ENCODE data around the gene EPAS1.

The EPAS1 gene

DNA sequence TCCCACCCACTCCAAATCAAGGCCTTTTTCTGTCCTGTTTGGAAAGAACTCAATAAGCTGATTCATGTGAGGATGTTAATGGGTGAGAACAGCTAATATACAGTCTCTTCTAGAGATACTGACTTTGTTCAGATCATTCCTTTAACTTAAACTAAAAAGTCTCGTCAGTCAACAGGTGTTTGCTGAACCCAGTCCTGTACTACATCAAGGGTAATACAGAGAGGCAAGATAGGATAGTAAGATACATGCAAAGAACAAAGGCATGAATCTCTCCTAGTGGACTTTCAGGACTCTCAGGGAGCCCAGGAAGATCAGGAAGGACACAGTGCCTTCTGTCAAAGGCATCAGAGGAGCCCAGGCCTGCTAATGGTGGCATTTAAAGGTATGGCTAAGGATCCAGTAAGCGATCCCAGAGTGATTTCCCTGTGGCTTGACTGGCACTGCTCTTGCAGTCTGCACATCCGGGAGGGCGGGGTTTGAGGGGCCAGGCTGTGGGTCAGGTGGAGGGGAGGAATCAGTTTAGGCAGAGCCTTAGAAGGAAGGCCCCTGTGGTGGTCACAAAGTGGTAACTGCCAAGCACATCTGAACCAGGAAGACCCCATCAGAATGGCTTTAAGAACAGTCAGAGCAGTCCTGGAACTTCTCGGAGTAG lies 54.0 kb downstream of the EPAS1 start:
- no peak for DNase-seq (ENCODE audit: low read depth)
- TF ChIP-seq, protein P1, sequence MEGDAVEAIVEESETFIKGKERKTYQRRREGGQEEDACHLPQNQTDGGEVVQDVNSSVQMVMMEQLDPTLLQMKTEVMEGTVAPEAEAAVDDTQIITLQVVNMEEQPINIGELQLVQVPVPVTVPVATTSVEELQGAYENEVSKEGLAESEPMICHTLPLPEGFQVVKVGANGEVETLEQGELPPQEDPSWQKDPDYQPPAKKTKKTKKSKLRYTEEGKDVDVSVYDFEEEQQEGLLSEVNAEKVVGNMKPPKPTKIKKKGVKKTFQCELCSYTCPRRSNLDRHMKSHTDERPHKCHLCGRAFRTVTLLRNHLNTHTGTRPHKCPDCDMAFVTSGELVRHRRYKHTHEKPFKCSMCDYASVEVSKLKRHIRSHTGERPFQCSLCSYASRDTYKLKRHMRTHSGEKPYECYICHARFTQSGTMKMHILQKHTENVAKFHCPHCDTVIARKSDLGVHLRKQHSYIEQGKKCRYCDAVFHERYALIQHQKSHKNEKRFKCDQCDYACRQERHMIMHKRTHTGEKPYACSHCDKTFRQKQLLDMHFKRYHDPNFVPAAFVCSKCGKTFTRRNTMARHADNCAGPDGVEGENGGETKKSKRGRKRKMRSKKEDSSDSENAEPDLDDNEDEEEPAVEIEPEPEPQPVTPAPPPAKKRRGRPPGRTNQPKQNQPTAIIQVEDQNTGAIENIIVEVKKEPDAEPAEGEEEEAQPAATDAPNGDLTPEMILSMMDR (IDR thresholded peaks at IDR 0.05; ENCODE audit: insufficient read depth, low read depth, low read length, missing control alignments) = no peak
- H3K4me3 ChIP-seq (ENCODE audit: low read length) = no peak overlapping the region

DNA sequence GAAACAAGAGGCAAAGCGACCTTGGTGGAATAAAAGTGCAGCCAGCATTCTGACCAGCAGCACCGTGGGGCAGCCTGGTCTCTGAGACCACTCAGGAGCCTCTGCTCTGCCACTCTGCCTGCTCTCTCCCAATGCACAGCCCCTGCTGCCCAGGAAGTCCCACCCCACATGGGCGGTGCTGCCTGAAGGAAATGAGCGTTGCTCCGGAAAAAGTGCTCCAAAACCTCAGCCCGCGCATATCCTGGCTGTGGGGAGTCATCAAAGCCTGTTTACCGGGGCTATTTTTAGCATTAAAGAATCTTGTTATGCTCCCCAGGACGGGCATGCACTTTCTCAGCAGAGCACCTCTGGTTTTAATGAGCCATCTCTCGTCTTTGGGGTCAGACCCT lies 54.5 kb downstream of the EPAS1 start:
- TF ChIP-seq, protein P1 (IDR thresholded peaks at IDR 0.05; ENCODE audit: insufficient read depth, low read depth, low read length, missing control alignments) = no peak
- H3K4me3 ChIP-seq (ENCODE audit: low read length) = no peak overlapping the region
- no peak for DNase-seq (ENCODE audit: low read depth)

DNA sequence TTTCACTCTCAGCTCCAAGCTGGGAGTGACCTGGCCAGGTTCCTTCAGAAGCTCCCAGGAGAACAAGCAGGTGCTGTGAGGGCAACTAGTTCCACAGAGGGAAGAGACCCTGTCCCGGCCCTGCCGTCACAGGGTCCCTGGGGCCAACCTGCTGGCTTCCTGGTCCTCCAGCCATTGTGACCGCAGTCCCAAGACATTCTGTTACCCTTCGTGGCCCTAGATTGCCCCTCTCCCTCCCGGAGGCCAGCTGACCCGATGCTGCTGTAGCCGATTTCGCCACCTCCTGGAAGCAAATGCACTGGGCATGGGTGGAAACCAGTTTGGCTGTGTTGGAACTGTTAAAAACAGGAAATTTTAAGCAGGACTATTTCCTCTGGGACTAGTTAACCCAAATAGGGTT lies 55.4 kb downstream of the EPAS1 start:
- TF ChIP-seq, protein P1 (IDR thresholded peaks at IDR 0.05; ENCODE audit: insufficient read depth, low read depth, low read length, missing control alignments) = no peak
- DNase-seq (ENCODE audit: low read depth) = no peak
- no peak overlapping the region for H3K4me3 ChIP-seq (ENCODE audit: low read length)

DNA sequence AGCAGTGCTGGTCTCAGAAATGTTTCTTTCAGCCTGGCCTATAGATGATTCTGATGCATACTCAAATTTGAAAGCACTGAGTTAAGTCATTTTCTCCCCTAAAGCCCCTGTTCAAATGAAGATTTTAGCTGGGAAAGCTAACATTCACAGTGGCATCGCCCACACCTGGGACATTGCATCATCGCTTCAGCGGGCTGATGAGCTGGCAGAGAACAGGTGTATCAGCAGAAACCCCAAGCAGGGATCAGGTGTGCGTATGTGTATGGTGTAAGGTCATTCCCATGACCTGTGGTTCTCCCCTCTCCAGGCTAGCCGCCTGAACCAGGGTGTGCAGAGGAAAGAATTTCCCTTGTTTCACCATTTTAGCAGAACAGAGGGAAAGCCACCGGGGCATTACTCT lies 56.3 kb downstream of the EPAS1 start:
- DNase-seq (ENCODE audit: low read depth) = peak; percentile 46
- TF ChIP-seq, protein P1 (IDR thresholded peaks at IDR 0.05; ENCODE audit: insufficient read depth, low read depth, low read length, missing control alignments) = no peak

DNA sequence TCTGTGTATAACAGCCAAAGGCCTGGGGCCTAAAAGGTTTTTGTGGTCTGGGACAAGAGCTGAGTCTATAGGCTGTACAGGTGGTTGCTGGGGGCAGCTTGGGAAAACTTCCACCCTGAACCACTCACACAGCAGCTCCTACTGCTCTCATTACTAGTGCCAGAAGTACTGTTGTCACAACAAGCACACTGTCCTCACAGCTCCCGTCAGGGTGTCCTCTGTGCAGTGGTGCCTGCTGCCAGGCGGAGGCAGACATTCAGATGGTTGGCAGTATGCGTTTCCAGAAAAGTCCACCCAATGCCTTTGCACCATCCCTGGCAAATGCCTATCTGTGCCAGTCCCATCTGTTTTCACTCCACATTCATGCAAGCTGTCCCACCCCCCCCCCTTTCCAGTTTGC lies 58.5 kb downstream of the EPAS1 start:
- H3K4me3 ChIP-seq (ENCODE audit: low read length) = no peak overlapping the region
- TF ChIP-seq, protein P1 (IDR thresholded peaks at IDR 0.05; ENCODE audit: insufficient read depth, low read depth, low read length, missing control alignments) = no peak
- no peak for DNase-seq (ENCODE audit: low read depth)

More for the DNA sequence above, 56.3 kb downstream of the EPAS1 start:
- no peak overlapping the region for H3K4me3 ChIP-seq (ENCODE audit: low read length)

DNA sequence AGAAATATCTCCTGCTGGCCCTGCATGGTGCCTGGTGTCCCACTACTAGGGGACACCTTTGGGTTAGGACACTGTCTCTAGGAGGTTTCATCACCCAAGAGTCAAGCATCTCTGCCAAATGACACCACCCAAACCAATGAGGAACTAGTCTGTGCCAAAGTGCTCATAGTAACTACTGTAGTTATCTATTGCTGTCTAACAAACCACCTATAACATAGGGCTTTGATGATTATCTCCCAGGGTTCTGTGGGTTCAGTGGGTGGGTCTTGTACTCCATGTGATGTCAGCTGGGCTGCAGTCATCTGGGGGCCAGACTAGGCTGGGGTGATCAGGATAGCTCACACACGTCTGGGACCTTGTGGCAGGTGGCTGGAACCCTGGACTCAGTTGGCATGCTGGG lies 59.8 kb downstream of the EPAS1 start:
- H3K4me3 ChIP-seq (ENCODE audit: low read length) = no peak overlapping the region
- DNase-seq (ENCODE audit: low read depth) = no peak
- TF ChIP-seq, protein P1 (IDR thresholded peaks at IDR 0.05; ENCODE audit: insufficient read depth, low read depth, low read length, missing control alignments) = no peak

DNA sequence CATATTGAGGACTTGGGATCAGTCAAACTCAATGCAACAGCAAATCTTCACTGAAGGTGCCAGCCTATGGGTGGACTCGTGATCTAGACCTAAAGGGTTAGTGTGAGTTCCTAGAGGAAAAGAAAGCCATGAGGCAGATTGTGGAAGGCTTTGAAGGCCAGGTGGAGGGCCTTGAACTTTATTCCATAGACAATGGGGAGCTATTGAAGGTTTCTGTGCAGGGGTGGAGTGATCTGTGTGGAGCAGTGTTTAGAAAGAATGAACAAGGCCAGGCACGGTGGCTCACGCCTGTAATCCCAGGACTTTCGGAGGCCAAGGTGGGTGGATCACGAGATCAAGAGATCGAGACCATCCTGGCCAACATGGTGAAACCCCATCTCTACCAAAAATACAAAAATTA lies 61.5 kb downstream of the EPAS1 start:
- no peak for DNase-seq (ENCODE audit: low read depth)
- H3K4me3 ChIP-seq (ENCODE audit: low read length) = no peak overlapping the region
- TF ChIP-seq, protein P1 (IDR thresholded peaks at IDR 0.05; ENCODE audit: insufficient read depth, low read depth, low read length, missing control alignments) = no peak

Measured in epithelial cell of esophagus (primary cell).